ENCODE results near the gene CCDC88B.
A peak's percentile ranks its signal among the peaks of the same experiment; 100 is the strongest.

Gene CCDC88B

GRCh38 chr11:64339754-64340408 lies at the start of gene CCDC88B:
CCDC88B (plus strand) TSS chr11:64340204; CDS start chr11:64340267, 63 bp downstream.
- DNase-seq, result no peak

GRCh38 chr11:64290352-64291261 lies 49.4 kb upstream of the CCDC88B start:
- no peak for DNase-seq

GRCh38 chr11:64291262-64291751 lies 48.7 kb upstream of the CCDC88B start, which contains the start of gene KCNK4:
KCNK4 (plus strand) TSS chr11:64291302; CDS start chr11:64293019, 1,717 bp downstream.
- no peak for DNase-seq

GRCh38 chr11:64291752-64292459 lies 48.1 kb upstream of the CCDC88B start:
- no peak for DNase-seq

- DNase-seq, result no peak
These were observed 47.3 kb upstream of the CCDC88B start for GRCh38 chr11:64292460-64293254.

GRCh38 chr11:64294774-64295173 lies 45.2 kb upstream of the CCDC88B start:
- no peak for DNase-seq

- DNase-seq, result no peak
These were observed 44.2 kb upstream of the CCDC88B start for GRCh38 chr11:64295760-64296159.

- DNase-seq, result no peak
These were observed 43.8 kb upstream of the CCDC88B start for GRCh38 chr11:64296236-64296635.

- DNase-seq, result no peak
These were observed 42.9 kb upstream of the CCDC88B start for GRCh38 chr11:64296830-64297698.

- no peak for DNase-seq
These were observed 42.2 kb upstream of the CCDC88B start for GRCh38 chr11:64297699-64298358.

- no peak for DNase-seq
These were observed 40.8 kb upstream of the CCDC88B start for GRCh38 chr11:64298966-64299846.

GRCh38 chr11:64299847-64300648 lies 40.0 kb upstream of the CCDC88B start, which contains the start of gene CATSPERZ:
CATSPERZ (plus strand) TSS chr11:64300358; CDS start chr11:64300411, 53 bp downstream.
- DNase-seq, result no peak

- DNase-seq, result no peak
These were observed 36.6 kb upstream of the CCDC88B start for GRCh38 chr11:64303109-64304031.

GRCh38 chr11:64304032-64304315 lies 36.0 kb upstream of the CCDC88B start:
- no peak for DNase-seq

GRCh38 chr11:64304316-64305072 lies 35.5 kb upstream of the CCDC88B start:
- peak; percentile 85 for DNase-seq

- DNase-seq, result peak; percentile 99
These were observed 34.8 kb upstream of the CCDC88B start, which contains the start of gene ESRRA for GRCh38 chr11:64305075-64305690. ESRRA (plus strand) TSS chr11:64305524; CDS start chr11:64307180, 1,656 bp downstream.

Data from NCI-H2171 treated with DMSO at 0.1 percent for 48 hours (cell line).